PC-9 (cell line): ENCODE measurements around the gene CNTF. TPM values are rescaled to one million over a fixed set of nuclear protein-coding genes. Genes with fewer than 3 reads are reported as not detected.
A peak's percentile ranks its signal among the peaks of the same experiment; 100 is the strongest.

Experiments used
- BruUV-seq: library from RNA; stranded (reverse); fragments of 400-500 nt; replicated peaks from 2 replicates; lab custom pipeline; 2021; lab: Mats Ljungman, UMichigan
- CTCF ChIA-PET: fragments of 300-600 bp; sonication (Branson Sonifier 250); formaldehyde crosslinking; loops from one replicate; lab custom pipeline; 2022; ENCODE audit warnings: antibody characterized with exemption; lab: Charles Lee
- POLR2A ChIA-PET: fragments of 300-600 bp; sonication (Branson Sonifier 250); formaldehyde crosslinking; loops from one replicate; lab custom pipeline; 2022; ENCODE audit warnings: antibody characterized with exemption; ENCODE audit not compliant: unreplicated experiment; lab: Charles Lee
- DNase-seq, 2 experiments: peaks; one replicate each; pipeline versions ENCODE4 v3.0.0 to v3.0.0-alpha.2; 2015 to 2022; ENCODE audit warnings: mixed read lengths in 1 of 2
- H2AFZ ChIP-seq: fragments of 200-600 bp; sonication (generic); 2 replicates; pipeline ENCODE4 v1.8.1; 2017; ENCODE audit warnings: antibody characterized with exemption
- H3F3A ChIP-seq: fragments of 200-600 bp; sonication (generic); 2 replicates; pipeline ENCODE4 v1.8.1; 2017; ENCODE audit warnings: antibody characterized with exemption, mild to moderate bottlenecking, low read depth; ENCODE audit not compliant: insufficient read depth
- H3K27ac ChIP-seq: fragments of 200-600 bp; sonication (generic); 2 replicates; pipeline ENCODE4 v1.6.1; 2016; ENCODE audit warnings: mixed run types
- H3K27me3 ChIP-seq: fragments of 200-600 bp; sonication (generic); 2 replicates; pipeline ENCODE4 v1.6.1; 2016; ENCODE audit warnings: low read depth, mixed run types; ENCODE audit not compliant: insufficient read depth
- H3K36me3 ChIP-seq: fragments of 200-600 bp; sonication (generic); 2 replicates; pipeline ENCODE4 v1.6.1; 2016; ENCODE audit warnings: low read depth, mixed run types
- H3K4me1 ChIP-seq: fragments of 200-600 bp; sonication (generic); replicated peaks from 2 replicates; pipeline ENCODE4 v1.6.1; 2016; ENCODE audit warnings: mixed run types; ENCODE audit not compliant: insufficient read depth
- H3K4me2 ChIP-seq: fragments of 200-600 bp; sonication (generic); 2 replicates; pipeline ENCODE4 v1.6.1; 2017; ENCODE audit warnings: mixed run types
- H3K4me3 ChIP-seq: fragments of 200-600 bp; sonication (generic); 2 replicates; pipeline ENCODE4 v1.6.1; 2016; ENCODE audit warnings: mixed run types
- H3K79me2 ChIP-seq: fragments of 200-600 bp; sonication (generic); 2 replicates; pipeline ENCODE4 v1.6.1; 2017; ENCODE audit warnings: low read depth, mixed run types
- H3K9me2 ChIP-seq: fragments of 200-600 bp; sonication (generic); 2 replicates; pipeline ENCODE4 v1.8.1; 2017; ENCODE audit warnings: mild to moderate bottlenecking; ENCODE audit not compliant: insufficient read depth
- H3K9me3 ChIP-seq: fragments of 200-600 bp; sonication (generic); 2 replicates; pipeline ENCODE4 v1.8.1; 2016; ENCODE audit warnings: low read depth; ENCODE audit not compliant: insufficient read depth
- H4K20me1 ChIP-seq: fragments of 200-600 bp; sonication (generic); 2 replicates; pipeline ENCODE4 v1.8.1; 2017; ENCODE audit not compliant: insufficient read depth
- CTCF ChIP-seq: fragments of 200-600 bp; sonication (generic); conservative IDR thresholded peaks from 2 replicates; pipeline ENCODE4 v1.6.1; 2017; ENCODE audit warnings: mixed run types, antibody characterized with exemption, mild to moderate bottlenecking, moderate library complexity
- EZH2 ChIP-seq: fragments of 200-600 bp; sonication (generic); IDR thresholded peaks from 2 replicates; pipeline ENCODE4 v1.8.0; 2017; ENCODE audit warnings: antibody characterized with exemption, low read depth
- intact Hi-C: fragments of 100-400 bp; cut with micrococcal nuclease; formaldehyde crosslinking; loops from one replicate; pipeline ENCODE4 v1.10.0; 2022; ENCODE audit not compliant: unreplicated experiment
- total RNA-seq: library from RNA; stranded (reverse); gene quantifications from 2 replicates; pipeline ENCODE4 v1.2.3, GENCODE V29; 2021

The CNTF gene
- total RNA-seq, 1 experiment from 2014 or later, result 3.4 TPM

GRCh38 chr11:58647866-58648265 lies 25.4 kb downstream of the CNTF start:
- no peaks in the 10 kb centered on the region for H4K20me1 ChIP-seq
- BruUV-seq, result no TSS peak
- POLR2A ChIA-PET, result no interaction called here
- no peaks in the 10 kb centered on the region for H3K27me3 ChIP-seq
- H3F3A ChIP-seq, result no peaks in the 10 kb centered on the region
- H3K36me3 ChIP-seq, result no peaks in the 10 kb centered on the region
- H3K27ac ChIP-seq, result no peak overlapping the region
- no peak for TF ChIP-seq CTCF
- TF ChIP-seq EZH2, result no peak
- intact Hi-C loops, result no loop called here
- no peaks in the 10 kb centered on the region for H3K4me1 ChIP-seq
- H3K79me2 ChIP-seq, result no peaks in the 10 kb centered on the region
- DNase-seq, result no peak
- H3K4me2 ChIP-seq, result peak overlapping the region; percentile 14; the same call in 1 of the 2 replicates
- CTCF ChIA-PET, result no interaction called here
- H3K9me2 ChIP-seq, result no peaks in the 10 kb centered on the region
- peaks cover 8% of the 10 kb centered on the region; the same call in 1 of the 2 replicates for H3K9me3 ChIP-seq
- no peak overlapping the region for H3K4me3 ChIP-seq
- H2AFZ ChIP-seq, result no peak overlapping the region

- no peak overlapping the region for H3K4me3 ChIP-seq
- intact Hi-C loops, result loop anchor here (10.0 kb wide), 1 partner anchor 255 kb away; no protein-coding TSS in a partner anchor
- DNase-seq, result no peak
- H2AFZ ChIP-seq, result no peak overlapping the region
- no peaks in the 10 kb centered on the region for H3K36me3 ChIP-seq
- no peak overlapping the region for H3K4me2 ChIP-seq
- no TSS peak for BruUV-seq
- no peaks in the 10 kb centered on the region for H3K79me2 ChIP-seq
- H3K4me1 ChIP-seq, result 0 out of 2 replicates have a peak, but pooled peaks cover 5% of the 10 kb centered on the region
- H3K9me3 ChIP-seq, result peaks cover 8% of the 10 kb centered on the region; the same call in 1 of the 2 replicates
- POLR2A ChIA-PET, result no interaction called here
- no peaks in the 10 kb centered on the region for H3K9me2 ChIP-seq
- no peaks in the 10 kb centered on the region for H3F3A ChIP-seq
- H3K27ac ChIP-seq, result no peak overlapping the region
- CTCF ChIA-PET, result no interaction called here
- H3K27me3 ChIP-seq, result no peaks in the 10 kb centered on the region
- no peak for TF ChIP-seq EZH2
- TF ChIP-seq CTCF, result no peak
- no peaks in the 10 kb centered on the region for H4K20me1 ChIP-seq
Observed at GRCh38 chr11:58649623-58650022, 27.2 kb downstream of the CNTF start.

GRCh38 chr11:58650496-58650895 lies 28.0 kb downstream of the CNTF start:
- Histone ChIP-seq H3K4me2 (no peak overlapping the region), H3K27ac (no peak overlapping the region), H3K4me1 (0 out of 2 replicates have a peak, but pooled peaks cover 9% of the 10 kb centered on the region), H3K79me2 (no peaks in the 10 kb centered on the region), H3K9me3 (peaks cover 8% of the 10 kb centered on the region; the same call in 1 of the 2 replicates), H3K36me3 (no peaks in the 10 kb centered on the region), H3K9me2 (no peaks in the 10 kb centered on the region), H3K4me3 (no peak overlapping the region), H4K20me1 (no peaks in the 10 kb centered on the region), H3K27me3 (no peaks in the 10 kb centered on the region), H2AFZ (no peak overlapping the region), H3F3A (no peaks in the 10 kb centered on the region)
- no peak for TF ChIP-seq EZH2
- TF ChIP-seq CTCF, result no peak
- DNase-seq, result no peak
- no TSS peak for BruUV-seq
- intact Hi-C loops, result loop anchor here (10.0 kb wide), 1 partner anchor 254 kb away; no protein-coding TSS in a partner anchor
- ChIA-PET CTCF (no interaction called here), POLR2A (no interaction called here)
